Transverse colon (tissue), 4 donors: ENCODE measurements around the gene CCM2L. TPM values are rescaled to one million over a fixed set of nuclear protein-coding genes. Genes with fewer than 3 reads are reported as not detected.
A peak's percentile ranks its signal among the peaks of the same experiment; 100 is the strongest.
"Not testable (repeated sequence)": the region's sequence is repeated elsewhere in the genome, so short reads cannot be mapped to it uniquely, and the experiment has no call there.

Experiments
- DNase-seq: peaks from one replicate; pipeline ENCODE4 v3.0.0-alpha.2; 2019
- H3K27ac ChIP-seq, 4 donors: fragments of 200-600 bp; sonication (generic); 2 replicates each; pipeline ENCODE4 v1.5.1; 2016 to 2018; ENCODE audit warnings: inconsistent platforms in 4 of 4
- H3K27me3 ChIP-seq: fragments of 200-600 bp; sonication (generic); 2 replicates; pipeline ENCODE4 v1.5.1; 2017; ENCODE audit warnings: inconsistent platforms
- H3K36me3 ChIP-seq, 4 donors: fragments of 200-600 bp; sonication (generic); 2 replicates each; pipeline ENCODE4 v1.5.1; 2017 to 2019; ENCODE audit warnings: inconsistent platforms in 4 of 4
- H3K4me1 ChIP-seq, 4 donors: fragments of 200-600 bp; sonication (generic); 2 replicates each; pipeline ENCODE4 v1.5.1; 2017 to 2020; ENCODE audit warnings: inconsistent platforms in 4 of 4
- H3K4me3 ChIP-seq, 4 donors: fragments of 200-600 bp; sonication (generic); 1 replicate in 1 of 4; 2 replicates in 3 of 4; pipeline versions ENCODE4 v1.5.1 to v1.6.1; 2017 to 2019; ENCODE audit warnings: inconsistent platforms in 4 of 4
- H3K9me3 ChIP-seq, 2 donors: fragments of 200-600 bp; sonication (generic); 2 replicates each; pipeline ENCODE4 v1.5.1; 2017 to 2019; ENCODE audit warnings: inconsistent platforms in 2 of 2
- EP300 ChIP-seq: sonication (generic); formaldehyde crosslinking; IDR thresholded peaks from one replicate; pipeline ENCODE4 v1.6.1; 2017; ENCODE audit warnings: antibody characterized with exemption, low read depth
- POLR2A ChIP-seq: fragments of 450-650 bp; IDR thresholded peaks from one replicate; pipeline ENCODE4 v1.6.1; 2016; ENCODE audit warnings: antibody characterized with exemption, mild to moderate bottlenecking, moderate library complexity
- POLR2AphosphoS5 ChIP-seq, 3 donors: sonication (generic); formaldehyde crosslinking; IDR thresholded peaks; one replicate each; pipeline ENCODE4 v1.6.1; 2016; ENCODE audit warnings: antibody characterized with exemption in 3 of 3
- WGBS, 2 donors: methylation state at CpG; one replicate each; pipeline ENCODE4 v1.1.5; 2018; ENCODE audit warnings: low coverage in 1 of 2; 5-methylcytosine and 5-hydroxymethylcytosine counted together
- in situ Hi-C, 4 donors: fragments of 200-750 bp; cut with MboI; loops; one replicate each; pipeline versions ENCODE4 v1.15.0 to v1.15.1; 2017; ENCODE audit warnings: low sequenced_read_pairs in 3 of 4, low pct_ligation_motif_present in 1 of 4, low pct_unique_long_range_greater_than_20kb in 1 of 4
- intact Hi-C: fragments of 100-400 bp; cut with DNase I; formaldehyde crosslinking; loops from one replicate; pipeline ENCODE4 v1.15.1; 2023; ENCODE audit warnings: low total_unique reads
- total RNA-seq, 4 donors: library from RNA; depleted of rRNA; stranded (reverse); fragments of >200 nt; gene quantifications; one replicate each; pipeline ENCODE4 v1.1.0, GENCODE V29; 2016
- TF ChIP-seq, protein P1 (sequence below), 5 experiments: fragments of 200-600 bp in 3 of 5; fragments of 450-650 bp in 2 of 5; sonication (generic) in 3 of 5; IDR thresholded peaks; 1 replicate in 2 of 5; 2 replicates in 3 of 5; pipeline ENCODE4 v1.5.1; 2016 to 2017; ENCODE audit warnings: antibody characterized with exemption in 5 of 5, inconsistent platforms in 3 of 5, mild to moderate bottlenecking in 2 of 5, moderate library complexity in 1 of 5

The CCM2L gene
- total RNA-seq, 4 donors from 2014 or later = 1.7 to 4.9 (median 3.0) TPM

DNA sequence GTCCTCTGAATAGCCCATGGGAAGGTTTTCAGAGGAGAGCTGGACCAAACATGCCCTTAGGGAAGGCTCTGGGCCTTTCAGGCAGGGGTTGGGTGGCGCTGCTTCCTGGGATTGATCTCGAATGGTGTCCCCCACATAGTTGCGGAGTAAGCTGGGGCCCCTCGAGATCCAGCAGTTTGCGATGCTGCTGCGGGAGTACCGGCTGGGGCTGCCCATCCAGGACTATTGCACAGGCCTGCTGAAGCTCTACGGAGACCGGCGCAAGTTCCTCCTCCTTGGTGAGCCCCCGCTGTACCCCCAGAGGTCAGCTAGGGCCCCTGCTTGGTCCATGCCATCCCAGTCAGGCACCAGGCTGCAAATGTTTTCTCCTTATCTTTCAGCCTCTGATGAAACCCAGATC, 19.3 kb downstream of the CCM2L start:
- no peak for TF ChIP-seq EP300
- no peak for TF ChIP-seq POLR2AphosphoS5 (IDR thresholded peaks at IDR 0.05)
- TF ChIP-seq, protein P1, sequence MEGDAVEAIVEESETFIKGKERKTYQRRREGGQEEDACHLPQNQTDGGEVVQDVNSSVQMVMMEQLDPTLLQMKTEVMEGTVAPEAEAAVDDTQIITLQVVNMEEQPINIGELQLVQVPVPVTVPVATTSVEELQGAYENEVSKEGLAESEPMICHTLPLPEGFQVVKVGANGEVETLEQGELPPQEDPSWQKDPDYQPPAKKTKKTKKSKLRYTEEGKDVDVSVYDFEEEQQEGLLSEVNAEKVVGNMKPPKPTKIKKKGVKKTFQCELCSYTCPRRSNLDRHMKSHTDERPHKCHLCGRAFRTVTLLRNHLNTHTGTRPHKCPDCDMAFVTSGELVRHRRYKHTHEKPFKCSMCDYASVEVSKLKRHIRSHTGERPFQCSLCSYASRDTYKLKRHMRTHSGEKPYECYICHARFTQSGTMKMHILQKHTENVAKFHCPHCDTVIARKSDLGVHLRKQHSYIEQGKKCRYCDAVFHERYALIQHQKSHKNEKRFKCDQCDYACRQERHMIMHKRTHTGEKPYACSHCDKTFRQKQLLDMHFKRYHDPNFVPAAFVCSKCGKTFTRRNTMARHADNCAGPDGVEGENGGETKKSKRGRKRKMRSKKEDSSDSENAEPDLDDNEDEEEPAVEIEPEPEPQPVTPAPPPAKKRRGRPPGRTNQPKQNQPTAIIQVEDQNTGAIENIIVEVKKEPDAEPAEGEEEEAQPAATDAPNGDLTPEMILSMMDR (IDR thresholded peaks at IDR 0.05) = no peak
- no peak for TF ChIP-seq POLR2A
- peaks cover 64% of the 10 kb centered on the region for H3K27me3 ChIP-seq
- intact Hi-C loops (no loop called here), in situ Hi-C loops (no loop called here)
- H3K9me3 ChIP-seq = no peaks in the 10 kb centered on the region
- H3K4me3 ChIP-seq = no peak overlapping the region
- peaks cover 0 to 12% (median 8%) of the 10 kb centered on the region in 4 donors for H3K4me1 ChIP-seq
- H3K36me3 ChIP-seq = no peaks in the 10 kb centered on the region
- no peak overlapping the region for H3K27ac ChIP-seq
- 86% methylated on average over 11 of the region's 11 CpGs; no CpG with 5 or more reads in 1 of the 2 donors for WGBS, 2 donors
- DNase-seq = no peak

DNA sequence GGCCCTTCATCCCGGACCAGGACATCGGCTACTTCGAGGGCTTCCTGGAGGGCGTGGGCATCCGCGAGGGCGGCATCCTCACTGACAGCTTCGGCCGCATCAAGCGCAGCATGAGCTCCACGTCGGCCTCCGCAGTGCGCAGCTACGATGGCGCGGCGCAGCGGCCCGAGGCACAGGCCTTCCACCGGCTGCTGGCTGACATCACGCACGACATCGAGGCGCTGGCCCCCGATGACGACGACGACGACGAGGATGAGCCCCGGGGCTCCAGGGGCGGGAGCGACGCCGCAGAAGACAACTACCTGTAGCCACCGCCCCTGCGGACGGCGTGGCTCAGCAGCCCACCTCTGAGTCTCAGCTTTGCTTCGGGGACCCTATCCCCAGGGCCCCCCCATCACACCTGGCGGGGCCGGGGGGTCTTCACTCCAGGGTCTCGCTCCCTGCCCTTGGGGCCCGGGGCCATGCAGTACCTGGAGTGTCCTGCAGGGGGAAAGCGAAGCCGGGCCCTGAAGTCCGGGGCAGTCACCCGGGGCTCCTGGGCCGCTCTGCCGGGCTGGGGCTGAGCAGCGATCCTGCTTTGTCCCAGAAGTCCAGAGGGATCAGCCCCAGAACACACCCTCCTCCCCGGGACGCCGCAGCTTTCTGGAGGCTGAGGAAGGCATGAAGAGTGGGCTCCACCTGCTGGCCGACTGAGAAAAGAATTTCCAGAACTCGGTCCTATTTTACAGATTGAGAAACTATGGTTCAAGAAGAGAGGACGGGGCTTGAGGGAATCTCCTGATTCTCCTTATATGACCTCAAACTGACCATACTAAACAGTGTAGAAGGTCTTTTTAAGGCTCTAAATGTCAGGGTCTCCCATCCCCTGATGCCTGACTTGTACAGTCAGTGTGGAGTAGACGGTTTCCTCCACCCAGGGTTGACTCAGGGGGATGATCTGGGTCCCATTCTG, 21.0 kb downstream of the CCM2L start:
- in situ Hi-C loops = no loop called here
- peak; percentile 75 for DNase-seq
- intact Hi-C loops = loop anchor here (10.0 kb wide), 1 partner anchor 206 kb away; no protein-coding TSS in a partner anchor
- WGBS, 2 donors = 15 to 33% methylated on average over 4 to 46 of the region's 59 CpGs
- Histone ChIP-seq H3K9me3 (no peaks in the 10 kb centered on the region), H3K4me1 (peaks cover 0 to 12% (median 8%) of the 10 kb centered on the region in 4 donors), H3K27me3 (peaks cover 64% of the 10 kb centered on the region), H3K27ac (no peak overlapping the region), H3K4me3 (peak overlapping the region in 2 of 4 donors; percentile 13 to 38), H3K36me3 (no peaks in the 10 kb centered on the region)
- no peak for TF ChIP-seq POLR2A
- no peak for TF ChIP-seq POLR2AphosphoS5 (IDR thresholded peaks at IDR 0.05)
- no peak for TF ChIP-seq EP300
- TF ChIP-seq, protein P1 (IDR thresholded peaks at IDR 0.05) = peak; percentile 89 to 96 (median 94)

DNA sequence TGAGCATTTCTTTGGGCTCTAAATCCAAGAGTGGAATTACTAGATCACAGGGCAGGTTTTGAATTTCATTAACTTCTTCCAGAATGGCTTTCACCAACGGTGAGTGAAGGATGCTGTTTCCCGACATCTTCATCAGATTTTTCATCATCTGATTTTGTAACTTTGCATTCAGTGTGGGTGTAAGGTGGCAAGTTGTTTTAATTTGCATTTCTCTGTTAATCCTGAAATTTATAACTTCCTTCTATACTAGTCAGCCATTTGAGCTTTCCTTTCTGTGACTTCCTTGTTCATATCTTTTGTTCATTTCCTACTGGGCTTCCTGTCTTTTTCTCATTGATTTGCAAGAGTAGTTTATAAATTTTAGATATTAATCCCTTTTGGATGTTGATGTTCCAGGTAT, 23.1 kb downstream of the CCM2L start:
- Histone ChIP-seq H3K4me1 (peaks cover 0 to 12% (median 8%) of the 10 kb centered on the region in 4 donors), H3K4me3 (no peak overlapping the region), H3K27me3 (peaks cover 65% of the 10 kb centered on the region), H3K27ac (no peak overlapping the region), H3K9me3 (no peaks in the 10 kb centered on the region), H3K36me3 (no peaks in the 10 kb centered on the region)
- 25 to 52% methylated on average over 1 to 2 of the region's 2 CpGs for WGBS, 2 donors
- no peak for DNase-seq
- no peak for TF ChIP-seq EP300
- TF ChIP-seq POLR2A = no peak
- no peak for TF ChIP-seq POLR2AphosphoS5 (IDR thresholded peaks at IDR 0.05)
- TF ChIP-seq, protein P1 (IDR thresholded peaks at IDR 0.05) = no peak
- intact Hi-C loops = loop anchor here (10.0 kb wide), 1 partner anchor 209 kb away; no protein-coding TSS in a partner anchor
- in situ Hi-C loops = no loop called here

DNA sequence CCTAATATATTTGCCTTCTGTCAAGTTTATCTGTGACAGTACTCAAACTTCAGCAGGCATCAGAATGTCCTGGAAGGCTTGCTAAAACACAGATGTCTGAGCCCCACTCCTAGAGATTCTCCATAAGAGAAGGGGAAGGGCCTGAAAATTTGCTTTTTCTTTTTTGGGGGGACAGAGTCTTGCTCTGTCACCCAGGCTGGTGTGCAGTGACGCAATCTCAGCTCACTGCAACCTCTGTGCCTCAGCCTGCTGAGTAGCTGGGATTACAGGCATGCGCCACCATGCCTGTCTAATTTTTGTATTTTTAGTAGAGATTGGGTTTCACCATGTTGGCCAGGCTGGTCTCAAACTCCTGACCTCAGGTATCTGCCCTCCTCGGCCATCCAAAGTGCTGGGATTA, 23.5 kb downstream of the CCM2L start:
- DNase-seq, H3K9me3 ChIP-seq, H3K27ac ChIP-seq, H3K4me3 ChIP-seq, H3K36me3 ChIP-seq, in situ Hi-C loops: not testable (repeated sequence)
- 66 to 88% methylated on average over 3 of the region's 3 CpGs for WGBS, 2 donors
- H3K27me3 ChIP-seq = peaks cover 69% of the 10 kb centered on the region
- H3K4me1 ChIP-seq = peaks cover 0 to 12% (median 8%) of the 10 kb centered on the region in 4 donors
- intact Hi-C loops = loop anchor here (10.0 kb wide), 1 partner anchor 209 kb away; no protein-coding TSS in a partner anchor
